ENCODE results near the gene SCGB1D4. TPM values are rescaled to one million over a fixed set of nuclear protein-coding genes. Genes with fewer than 3 reads are reported as not detected.
"Not testable (repeated sequence)": the region's sequence is repeated elsewhere in the genome, so short reads cannot be mapped to it uniquely, and the experiment has no call there.

SCGB1D4 gene, protein sequence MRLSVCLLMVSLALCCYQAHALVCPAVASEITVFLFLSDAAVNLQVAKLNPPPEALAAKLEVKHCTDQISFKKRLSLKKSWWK
- total RNA-seq, result not detected

DNA sequence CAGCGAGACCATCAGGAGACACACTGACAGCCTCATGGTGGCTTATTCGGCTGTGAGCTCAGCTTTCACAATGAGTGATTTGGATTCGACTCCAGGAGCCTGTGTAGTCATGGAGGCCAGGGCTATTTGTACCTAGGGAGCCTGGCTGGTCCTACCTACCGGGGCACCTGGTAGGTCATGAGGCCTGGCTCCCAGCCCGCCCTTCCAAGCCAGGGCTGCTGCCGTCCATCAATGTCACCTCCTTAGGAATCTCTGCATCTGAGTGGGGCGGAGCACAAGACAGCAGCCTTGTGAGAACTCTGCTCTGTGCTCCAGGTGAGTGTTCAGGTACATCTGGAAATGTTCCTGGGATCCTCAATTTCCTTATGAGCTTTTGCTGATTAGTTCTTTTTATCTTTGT is at the start of gene SCGB1D4:
SCGB1D4 (minus strand) TSS at position 101 of the 400 bp plus-strand sequence; CDS start at position 36, 65 bp downstream.
- intact Hi-C loops (cut with DNase I), result no loop called here
- 54% methylated on average over 7 of the region's 7 CpGs for WGBS
- Histone ChIP-seq H3K36me3 (no peaks in the 10 kb centered on the region), H3K27ac (no peak within 1 kb of the TSS), H3K27me3 (replicated peaks; ENCODE audit: insufficient read depth) (no peaks in the 10 kb centered on the region), H3K4me1 (replicated peaks) (no peaks in the 10 kb centered on the region), H3K4me3 (no peak within 1 kb of the TSS), H3K9me3 (no peaks in the 10 kb centered on the region)
- DNase-seq (ENCODE audit: low spot score), result no peak
- TF ChIP-seq POLR2AphosphoS5 (IDR thresholded peaks at IDR 0.05) (no peak), POLR2A (IDR thresholded peaks at IDR 0.05) (no peak), CTCF (IDR thresholded peaks at IDR 0.05) (no peak)

DNA sequence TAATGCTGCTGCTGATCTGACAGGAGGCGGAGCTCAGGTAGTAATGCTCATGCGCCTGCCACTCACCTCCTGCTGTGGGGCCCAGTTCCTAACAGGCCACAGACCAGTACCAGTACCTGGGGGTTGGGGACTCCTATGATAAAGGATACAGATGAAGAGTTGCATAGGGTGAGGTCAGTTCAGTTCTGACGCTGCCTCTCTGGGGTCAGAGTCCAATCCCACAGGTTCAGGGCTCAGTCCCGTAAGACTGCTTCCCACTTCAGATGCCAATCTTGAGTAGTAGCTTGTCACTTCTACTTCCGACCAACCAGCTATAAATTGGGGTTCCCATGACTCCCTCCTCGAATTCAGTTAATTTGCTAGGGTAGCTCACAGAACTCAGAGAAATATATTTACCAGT is 47.0 kb upstream of the SCGB1D4 start:
- H3K4me3 ChIP-seq, result no peak overlapping the region
- WGBS, result 94% methylated on average over 6 of the region's 6 CpGs
- H3K36me3 ChIP-seq, result no peaks in the 10 kb centered on the region
- TF ChIP-seq POLR2AphosphoS5 (IDR thresholded peaks at IDR 0.05), result no peak
- TF ChIP-seq POLR2A (IDR thresholded peaks at IDR 0.05), result no peak
- TF ChIP-seq CTCF (IDR thresholded peaks at IDR 0.05), result no peak
- no peaks in the 10 kb centered on the region for H3K27me3 ChIP-seq (replicated peaks; ENCODE audit: insufficient read depth)
- intact Hi-C loops (cut with DNase I), result no loop called here
- no peak overlapping the region for H3K27ac ChIP-seq
- DNase-seq (ENCODE audit: low spot score), result no peak
- peaks cover under 1% of the 10 kb centered on the region for H3K4me1 ChIP-seq (replicated peaks)
- no peaks in the 10 kb centered on the region for H3K9me3 ChIP-seq

DNA sequence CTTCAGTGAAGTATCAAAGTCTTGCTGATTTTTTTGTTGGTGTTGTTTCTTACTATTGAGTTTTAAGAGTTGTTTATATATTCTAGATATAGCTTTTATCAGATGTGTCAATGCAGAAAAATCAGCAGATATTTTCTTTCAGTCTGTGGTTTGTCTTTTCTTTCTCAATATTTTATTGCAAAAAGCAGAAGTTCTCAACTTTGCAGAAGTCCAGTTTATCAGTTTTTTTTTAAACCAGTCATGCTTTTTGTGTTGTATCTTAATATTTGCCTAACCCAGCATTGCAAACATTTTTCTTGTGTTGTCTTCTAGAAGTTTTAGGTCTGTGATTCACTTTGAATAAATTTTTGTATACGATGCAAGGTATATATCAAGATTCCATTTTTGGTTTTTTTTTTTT is 45.3 kb upstream of the SCGB1D4 start:
- no peaks in the 10 kb centered on the region for H3K27me3 ChIP-seq (replicated peaks; ENCODE audit: insufficient read depth)
- WGBS, result 77% methylated on average over 1 of the region's 1 CpG
- H3K4me3 ChIP-seq, result no peak overlapping the region
- intact Hi-C loops (cut with DNase I), result no loop called here
- no peak overlapping the region for H3K27ac ChIP-seq
- DNase-seq (ENCODE audit: low spot score), result no peak
- peaks cover 3% of the 10 kb centered on the region for H3K4me1 ChIP-seq (replicated peaks)
- TF ChIP-seq CTCF (IDR thresholded peaks at IDR 0.05), result no peak
- TF ChIP-seq POLR2AphosphoS5 (IDR thresholded peaks at IDR 0.05), result no peak
- TF ChIP-seq POLR2A (IDR thresholded peaks at IDR 0.05), result no peak
- H3K36me3 ChIP-seq, result no peaks in the 10 kb centered on the region
- no peaks in the 10 kb centered on the region for H3K9me3 ChIP-seq

DNA sequence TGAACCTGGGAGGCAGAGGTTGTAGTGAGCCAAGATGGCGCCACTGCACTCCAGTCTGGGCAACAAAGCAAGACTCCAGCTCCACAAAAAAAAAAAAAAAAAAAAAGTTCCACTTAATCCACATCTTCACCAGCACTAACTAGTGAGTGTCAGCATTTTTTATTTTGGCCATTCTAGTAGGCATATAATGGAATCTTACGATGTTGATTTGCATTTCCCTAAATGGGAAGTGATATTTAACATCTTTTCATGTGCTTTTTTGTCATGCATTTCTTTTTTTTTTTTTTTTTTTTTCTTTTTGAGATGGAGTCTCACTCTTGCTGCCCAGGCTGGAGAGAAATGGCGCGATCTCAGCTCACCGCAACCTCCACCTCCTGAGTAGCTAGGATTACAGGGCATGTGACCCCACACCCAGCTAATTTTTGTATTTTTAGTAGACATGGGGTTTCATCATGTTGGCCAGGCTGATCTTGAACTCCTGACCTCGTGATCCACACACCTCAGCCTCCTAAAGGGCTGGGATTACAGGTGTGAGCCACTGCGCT is 44.8 kb upstream of the SCGB1D4 start:
- H3K9me3 ChIP-seq; DNase-seq (ENCODE audit: low spot score); intact Hi-C loops (cut with DNase I); H3K36me3 ChIP-seq; H3K4me1 ChIP-seq (replicated peaks); H3K4me3 ChIP-seq; H3K27me3 ChIP-seq (replicated peaks; ENCODE audit: insufficient read depth): not testable (repeated sequence)
- WGBS, result 92% methylated on average over 7 of the region's 7 CpGs
- peak overlapping the region in 1 of 2 donors; percentile 76 for H3K27ac ChIP-seq

GRCh38 chr11:62341588-62341987 is 42.7 kb upstream of the SCGB1D4 start:
- TF ChIP-seq POLR2AphosphoS5 (IDR thresholded peaks at IDR 0.05), result no peak
- no peak for TF ChIP-seq POLR2A (IDR thresholded peaks at IDR 0.05)
- no peak for TF ChIP-seq CTCF (IDR thresholded peaks at IDR 0.05)
- H3K4me3 ChIP-seq, result no peak overlapping the region
- no peaks in the 10 kb centered on the region for H3K36me3 ChIP-seq
- H3K4me1 ChIP-seq (replicated peaks), result peaks cover 3% of the 10 kb centered on the region
- no peaks in the 10 kb centered on the region for H3K27me3 ChIP-seq (replicated peaks; ENCODE audit: insufficient read depth)
- intact Hi-C loops (cut with DNase I), result no loop called here
- 51% methylated on average over 4 of the region's 4 CpGs for WGBS
- H3K9me3 ChIP-seq, result no peaks in the 10 kb centered on the region
- peak overlapping the region; percentile 38 to 76 for H3K27ac ChIP-seq
- DNase-seq (ENCODE audit: low spot score), result no peak
